Endodermal cell (in vitro differentiated cells): ENCODE data around the gene DYRK1A. TPM values are rescaled to one million over a fixed set of nuclear protein-coding genes. Genes with fewer than 3 reads are reported as not detected.

Source experiments
- DNase-seq: peaks from one replicate; pipeline ENCODE4 v3.0.0-alpha.2; 2017
- H3K27ac ChIP-seq: 2 replicates; pipeline ENCODE4 v1.5.1; 2013; ENCODE audit warnings: mild to moderate bottlenecking, low read depth, low read length, moderate library complexity
- H3K27me3 ChIP-seq: 2 replicates; pipeline ENCODE4 v1.6.1; 2013; ENCODE audit warnings: mild to moderate bottlenecking, low read length, moderate library complexity; ENCODE audit not compliant: insufficient read depth, control insufficient read depth, poor library complexity, severe bottlenecking
- H3K36me3 ChIP-seq: 2 replicates; pipeline ENCODE4 v1.7.0; 2013; ENCODE audit warnings: mild to moderate bottlenecking, low read length, moderate library complexity; ENCODE audit not compliant: control insufficient read depth, insufficient read depth
- H3K4me1 ChIP-seq: one replicate; pipeline ENCODE4 v1.7.0; 2013; ENCODE audit warnings: low read length; ENCODE audit not compliant: control insufficient read depth, insufficient read depth
- H3K4me3 ChIP-seq: 2 replicates; pipeline ENCODE4 v1.5.1; 2013; ENCODE audit warnings: mild to moderate bottlenecking, low read length, moderate library complexity
- H3K9ac ChIP-seq: 2 replicates; pipeline ENCODE4 v1.6.1; 2013; ENCODE audit warnings: mild to moderate bottlenecking, low read length, moderate library complexity; ENCODE audit not compliant: poor library complexity, severe bottlenecking; ENCODE audit errors: extremely low read depth
- H3K9me3 ChIP-seq: 2 replicates; pipeline ENCODE4 v1.6.1; 2013; ENCODE audit warnings: mild to moderate bottlenecking, low read length, moderate library complexity; ENCODE audit not compliant: control insufficient read depth
- H3K27ac Mint-ChIP-seq: 2 replicates; pipeline ENCODE4 v1.8.0; 2020; ENCODE audit warnings: mixed read lengths
- H3K27me3 Mint-ChIP-seq: 2 replicates; pipeline ENCODE4 v1.8.0; 2021; ENCODE audit warnings: mild to moderate bottlenecking, mixed read lengths; ENCODE audit not compliant: insufficient read depth
- H3K36me3 Mint-ChIP-seq: 2 replicates; pipeline ENCODE4 v1.8.0; 2020; ENCODE audit warnings: low read depth, mixed read lengths
- H3K4me1 Mint-ChIP-seq: 2 replicates; pipeline ENCODE4 v1.8.0; 2020; ENCODE audit warnings: mixed read lengths
- H3K4me3 Mint-ChIP-seq: 2 replicates; pipeline ENCODE4 v1.8.0; 2020; ENCODE audit warnings: mild to moderate bottlenecking, moderate library complexity, mixed read lengths
- H3K9me3 Mint-ChIP-seq: 2 replicates; pipeline ENCODE4 v1.8.0; 2020; ENCODE audit warnings: mild to moderate bottlenecking, mixed read lengths
- CTCF ChIP-seq: fragments of 200-600 bp; sonication (generic); conservative IDR thresholded peaks from 2 replicates; pipeline ENCODE4 v1.5.0; 2021; ENCODE audit warnings: antibody characterized with exemption, mild to moderate bottlenecking
- WGBS, 2 experiments: methylation state at CpG; one replicate each; pipeline versions ENCODE4 v1.1.5 to v1.1.7; 2013; ENCODE audit warnings: missing lambda C conversion rate in 2 of 2, mixed read lengths in 1 of 2; ENCODE audit not compliant: insufficient coverage in 1 of 2, insufficient read length in 1 of 2; 5-methylcytosine and 5-hydroxymethylcytosine counted together
- total RNA-seq, 2 donors: library from RNA; stranded (reverse); fragmentation: NEBNext Ultra II Directional in 1 of 2; extraction: Animal tissue kit (Norgen Biotek cat#: 25700) in 1 of 2; gene quantifications; 2 replicates in 1 of 2; 3 replicates in 1 of 2; pipeline ENCODE4 v1.2.1, GENCODE V29; 2021

The DYRK1A gene
- total RNA-seq, 2 donors from 2014 or later: 73.9 to 75.2 TPM

- Histone ChIP-seq H3K9me3 (no peaks in the 10 kb centered on the region), H3K27me3 (no peaks in the 10 kb centered on the region), H3K4me1 (no peaks in the 10 kb centered on the region), H3K27ac (no peak overlapping the region), H3K9ac (no peak overlapping the region), H3K4me3 (no peak overlapping the region), H3K36me3 (peaks cover 77% of the 10 kb centered on the region)
- Mint-ChIP-seq H3K36me3 (peaks cover 37% of the 10 kb centered on the region), H3K4me3 (no peak overlapping the region), H3K27ac (no peak overlapping the region), H3K27me3 (no peaks in the 10 kb centered on the region), H3K4me1 (peaks cover 7% of the 10 kb centered on the region), H3K9me3 (no peaks in the 10 kb centered on the region)
- DNase-seq: no peak
- whole genome bisulfite sequencing, 2 experiments: 93% methylated on average over 1 of the region's 1 CpG; no CpG with 5 or more reads in 1 of the 2 experiments
- TF ChIP-seq CTCF: peak; percentile 27
Measured at GRCh38 chr21:37489553-37489952, 123.0 kb downstream of the DYRK1A start.

- H3K9ac ChIP-seq: no peak overlapping the region
- no peak for DNase-seq
- no peak overlapping the region for H3K4me3 Mint-ChIP-seq
- H3K27me3 Mint-ChIP-seq: no peaks in the 10 kb centered on the region
- H3K9me3 Mint-ChIP-seq: no peaks in the 10 kb centered on the region
- no peaks in the 10 kb centered on the region for H3K4me1 ChIP-seq
- H3K27me3 ChIP-seq: no peaks in the 10 kb centered on the region
- H3K27ac ChIP-seq: no peak overlapping the region
- H3K36me3 Mint-ChIP-seq: peaks cover 37% of the 10 kb centered on the region
- H3K4me1 Mint-ChIP-seq: peaks cover 7% of the 10 kb centered on the region
- H3K36me3 ChIP-seq: peaks cover 77% of the 10 kb centered on the region
- WGBS, 2 experiments: 95% methylated on average over 7 of the region's 7 CpGs
- TF ChIP-seq CTCF: no peak
- H3K4me3 ChIP-seq: no peak overlapping the region
- no peaks in the 10 kb centered on the region for H3K9me3 ChIP-seq
- H3K27ac Mint-ChIP-seq: no peak overlapping the region
Measured at GRCh38 chr21:37490084-37490483, 123.5 kb downstream of the DYRK1A start.

GRCh38 chr21:37496972-37497371 is 130.4 kb downstream of the DYRK1A start:
- peak; percentile 70 for TF ChIP-seq CTCF
- peaks cover 76% of the 10 kb centered on the region for H3K36me3 ChIP-seq
- Mint-ChIP-seq H3K4me3 (no peak overlapping the region), H3K36me3 (peaks cover 60% of the 10 kb centered on the region), H3K27ac (no peak overlapping the region), H3K9me3 (peaks cover 3% of the 10 kb centered on the region), H3K4me1 (peaks cover 5% of the 10 kb centered on the region), H3K27me3 (no peaks in the 10 kb centered on the region)
- DNase-seq: no peak
- H3K27ac ChIP-seq: no peak overlapping the region
- no peak overlapping the region for H3K4me3 ChIP-seq
- H3K27me3 ChIP-seq: no peaks in the 10 kb centered on the region
- no peaks in the 10 kb centered on the region for H3K4me1 ChIP-seq
- peaks cover 7% of the 10 kb centered on the region for H3K9me3 ChIP-seq
- WGBS, 2 experiments: 76% methylated on average over 4 of the region's 4 CpGs; no CpG with 5 or more reads in 1 of the 2 experiments
- no peak overlapping the region for H3K9ac ChIP-seq
